GM10248 (cell line): ENCODE measurements around the gene FCMR.

ENCODE experiments used
- CTCF ChIA-PET: fragments of 300-600 bp; sonication (Branson Sonifier 250); formaldehyde crosslinking; extraction: SDS; loops from one replicate; lab custom pipeline; 2021; ENCODE audit warnings: antibody characterized with exemption; lab: Yijun Ruan, JAX
- POLR2A ChIA-PET: fragments of 350-650 bp; sonication (Branson Sonifier 250); formaldehyde crosslinking; extraction: SDS; loops from one replicate; lab custom pipeline; 2020; ENCODE audit warnings: antibody characterized with exemption; lab: Yijun Ruan, JAX
- DNase-seq: peaks from one replicate; pipeline ENCODE4 v3.0.0; 2012; ENCODE audit errors: extremely low spot score
- CTCF ChIP-seq: IDR thresholded peaks from 2 replicates; pipeline ENCODE4 v1.5.1; 2012; ENCODE audit warnings: mild to moderate bottlenecking, low read depth; ENCODE audit errors: extremely low read depth, missing control alignments, control extremely low read depth

FCMR gene

DNA sequence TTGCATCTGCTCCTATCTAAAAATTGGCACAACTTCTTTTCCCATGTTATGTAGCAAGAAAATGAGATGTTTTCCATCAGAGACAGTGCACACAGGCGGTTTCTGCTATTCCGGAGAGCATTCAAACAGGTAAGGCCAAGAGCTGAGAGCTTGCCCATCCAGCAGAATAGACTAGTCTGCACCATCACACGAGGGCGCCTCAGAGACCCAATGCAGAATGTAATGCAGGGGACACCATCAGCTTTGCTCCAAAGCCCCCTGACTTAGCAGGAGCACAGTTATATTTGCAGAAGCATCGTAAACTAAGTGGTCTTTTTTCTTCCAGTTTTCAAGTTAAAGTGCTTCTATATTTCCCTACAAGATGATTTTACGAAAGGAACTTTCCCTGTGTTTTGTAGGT is 19.8 kb downstream of the FCMR start:
- ChIA-PET POLR2A (no interaction called here), CTCF (interaction anchor here (1.5 to 13.1 kb wide), 5 partner anchors 11 to 37 kb away, joined by 3 to 94 read pairs (median 6); partner anchors contain the start of gene IL20)
- TF ChIP-seq CTCF = no peak
- DNase-seq = no peak

GRCh38 chr1:206900149-206900548 is 21.6 kb downstream of the FCMR start:
- TF ChIP-seq CTCF = no peak
- ChIA-PET CTCF (interaction anchor here (1.1 to 13.1 kb wide), 9 partner anchors 9 to 174 kb away, joined by 3 to 94 read pairs (median 5); no protein-coding TSS in a partner anchor), POLR2A (no interaction called here)
- DNase-seq = no peak

- ChIA-PET POLR2A (no interaction called here), CTCF (interaction anchor here (1.1 to 13.1 kb wide), 5 partner anchors 12 to 92 kb away, joined by 3 to 94 read pairs (median 6); no protein-coding TSS in a partner anchor)
- no peak for DNase-seq
- TF ChIP-seq CTCF = no peak
Observed at GRCh38 chr1:206899717-206900116, 22.0 kb downstream of the FCMR start.

DNA sequence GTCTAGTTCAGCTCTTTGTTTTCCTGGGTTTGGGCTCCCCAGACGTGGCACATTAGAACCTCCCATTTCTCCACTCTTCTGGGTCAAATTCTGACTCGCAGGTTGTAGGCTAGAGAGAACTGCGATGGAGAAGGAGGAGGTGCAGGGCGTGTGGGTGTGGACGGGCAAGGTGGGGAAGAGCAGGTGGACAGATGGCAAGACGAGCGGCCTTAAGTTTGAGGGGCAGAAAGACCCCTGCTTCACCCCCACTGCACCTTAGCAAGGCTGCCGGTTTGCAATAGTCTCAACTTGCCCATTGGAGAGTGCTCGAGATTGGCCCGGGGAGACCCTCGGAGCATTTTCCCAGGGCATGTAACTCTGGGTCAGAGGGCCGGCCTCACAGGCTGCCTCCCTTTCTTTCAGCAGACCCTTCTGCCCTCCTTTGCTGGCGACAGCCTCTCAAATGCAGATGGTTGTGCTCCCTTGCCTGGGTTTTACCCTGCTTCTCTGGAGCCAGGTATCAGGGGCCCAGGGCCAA is 22.8 kb downstream of the FCMR start:
- no peak for TF ChIP-seq CTCF
- ChIA-PET POLR2A (interaction anchor here (0.6 kb wide), 1 partner anchor 67 kb away, joined by 3 read pairs; no protein-coding TSS in a partner anchor), CTCF (interaction anchor here (1.0 to 13.1 kb wide), 5 partner anchors 10 to 37 kb away, joined by 3 to 94 read pairs (median 7); partner anchors contain the start of gene IL20)
- DNase-seq = no peak

DNA sequence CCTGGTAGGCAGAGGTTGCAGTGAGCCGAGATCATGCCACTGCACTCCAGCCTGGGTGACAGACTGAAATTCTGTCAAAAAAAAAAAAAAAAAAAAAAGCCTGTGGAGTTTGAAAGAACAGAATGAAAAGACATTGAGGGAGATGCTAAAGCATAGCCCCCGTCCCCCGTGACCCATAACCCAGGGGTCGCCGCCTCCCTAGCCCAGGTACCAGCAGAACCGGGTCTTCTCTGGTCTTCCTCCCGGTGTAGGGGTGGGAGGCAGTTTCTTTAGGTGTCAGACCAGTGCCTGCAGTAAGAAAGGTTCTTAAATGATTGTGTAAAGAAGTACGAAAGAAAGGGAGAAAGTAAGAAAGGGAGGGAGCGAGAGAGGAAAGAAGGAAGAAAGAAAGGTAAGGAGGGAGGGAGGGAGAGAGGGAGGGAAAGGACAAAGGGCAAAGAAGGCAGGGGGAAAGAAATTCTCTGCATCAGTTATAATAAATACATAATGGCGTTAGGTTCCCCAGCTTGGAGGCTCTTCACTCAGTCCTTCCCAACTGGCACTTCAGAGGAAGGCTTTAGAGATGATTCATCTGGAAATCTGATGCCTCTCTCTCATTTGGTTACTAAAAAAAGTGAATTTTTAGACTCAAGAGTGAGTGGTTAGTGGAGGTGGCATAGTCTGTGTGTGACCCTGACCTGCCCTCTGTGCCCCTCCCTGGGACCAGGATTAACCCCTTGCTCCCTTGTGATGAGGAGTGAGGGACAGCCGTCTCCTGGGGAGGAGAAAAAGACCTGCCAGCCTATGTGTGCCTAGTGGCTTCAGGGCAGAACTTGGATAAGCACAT is 23.4 kb downstream of the FCMR start:
- no peak for TF ChIP-seq CTCF
- DNase-seq = no peak
- POLR2A ChIA-PET = interaction anchor here (0.6 kb wide), 1 partner anchor 66 kb away, joined by 3 read pairs; no protein-coding TSS in a partner anchor
- CTCF ChIA-PET = interaction anchor here (1.0 to 13.1 kb wide), 4 partner anchors 11 to 33 kb away, joined by 3 to 94 read pairs (median 6); partner anchors contain the start of gene IL20

DNA sequence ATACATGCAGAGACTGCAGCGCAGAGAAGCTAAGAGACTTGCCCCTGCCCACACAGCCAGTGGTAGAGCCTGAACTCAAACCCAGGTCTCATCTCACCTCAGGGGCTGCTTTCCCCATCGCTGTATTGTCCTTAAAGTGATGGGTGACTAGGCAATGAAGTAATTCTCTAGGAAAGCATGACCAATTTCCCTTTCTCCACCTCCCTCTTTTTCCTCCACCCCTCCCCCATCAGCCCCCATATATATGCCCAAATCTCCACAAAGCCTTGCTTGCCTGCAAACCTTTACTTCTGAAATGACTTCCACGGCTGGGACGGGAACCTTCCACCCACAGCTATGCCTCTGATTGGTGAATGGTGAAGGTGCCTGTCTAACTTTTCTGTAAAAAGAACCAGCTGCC is 24.6 kb downstream of the FCMR start, which contains the start of gene IL24:
Gene IL24 (plus strand): TSS at position 269 of the 400 bp plus-strand sequence. CDS start 390 bp downstream, outside the sequence.
- CTCF ChIA-PET = interaction anchor here (0.9 to 13.1 kb wide), 6 partner anchors 12 to 162 kb away, joined by 3 to 94 read pairs (median 6); partner anchors contain the start of gene IL20
- no peak for DNase-seq
- POLR2A ChIA-PET = no interaction called here
- no peak for TF ChIP-seq CTCF
